Type B pancreatic cell (in vitro differentiated cells): ENCODE results near the gene LUZP2. TPM values are rescaled to one million over a fixed set of nuclear protein-coding genes. Genes with fewer than 3 reads are reported as not detected.

Experiments used
- DNase-seq: peaks from one replicate; pipeline ENCODE4 v3.0.0; 2021; ENCODE audit warnings: mixed read lengths; ENCODE audit not compliant: unreplicated experiment; ENCODE audit errors: extremely low spot score
- H3K27ac Mint-ChIP-seq: 2 replicates; pipeline ENCODE4 v1.8.0; 2021; ENCODE audit warnings: mild to moderate bottlenecking, mixed read lengths
- H3K27me3 Mint-ChIP-seq: 2 replicates; pipeline ENCODE4 v1.8.0; 2021; ENCODE audit warnings: mixed read lengths
- H3K36me3 Mint-ChIP-seq: 2 replicates; pipeline ENCODE4 v1.8.0; 2021; ENCODE audit warnings: mixed read lengths
- H3K4me1 Mint-ChIP-seq: one replicate; pipeline ENCODE4 v1.8.0; 2021; ENCODE audit warnings: mixed read lengths; ENCODE audit not compliant: unreplicated experiment
- H3K4me3 Mint-ChIP-seq: 2 replicates; pipeline ENCODE4 v1.8.0; 2021; ENCODE audit warnings: mild to moderate bottlenecking, mixed read lengths
- H3K9me3 Mint-ChIP-seq: 2 replicates; pipeline ENCODE4 v1.8.0; 2021; ENCODE audit warnings: mixed read lengths
- CTCF ChIP-seq: fragments of 200-600 bp; sonication (generic); conservative IDR thresholded peaks from 2 replicates; pipeline ENCODE4 v1.5.0; 2021; ENCODE audit warnings: antibody characterized with exemption, mild to moderate bottlenecking
- total RNA-seq: library from RNA; stranded (reverse); gene quantifications from 2 replicates; pipeline ENCODE4 v1.2.1, GENCODE V29; 2021; ENCODE audit warnings: low replicate concordance

LUZP2 gene
- total RNA-seq, 1 donor from 2014 or later: 6.5 TPM

DNA sequence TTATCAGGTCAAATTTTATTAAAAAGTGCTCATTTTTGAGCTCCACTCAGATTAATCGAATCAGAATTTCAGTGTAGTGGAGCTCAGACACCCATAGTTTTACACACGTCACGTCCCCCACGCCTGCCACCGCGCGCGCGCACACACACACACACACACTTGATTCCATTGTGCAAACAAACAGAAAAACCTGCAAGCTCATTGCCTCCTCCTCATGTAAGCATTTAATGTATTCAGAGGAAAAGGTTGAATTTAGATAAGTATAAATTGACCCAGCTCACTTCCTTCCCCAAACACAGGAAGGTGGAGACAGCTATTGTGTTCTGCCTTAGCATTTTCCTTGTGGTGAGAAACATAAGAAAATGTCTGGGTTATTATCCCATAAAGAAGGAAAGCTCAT lies 336.7 kb downstream of the LUZP2 start:
- Mint-ChIP-seq H3K36me3 (peaks cover 4% of the 10 kb centered on the region), H3K4me1 (peaks cover 10% of the 10 kb centered on the region), H3K9me3 (no peaks in the 10 kb centered on the region), H3K27ac (no peak overlapping the region), H3K27me3 (no peaks in the 10 kb centered on the region), H3K4me3 (no peak overlapping the region)
- DNase-seq: no peak
- TF ChIP-seq CTCF: no peak

- no peak for DNase-seq
- Mint-ChIP-seq H3K4me1 (no peaks in the 10 kb centered on the region), H3K27ac (no peak overlapping the region), H3K27me3 (no peaks in the 10 kb centered on the region), H3K36me3 (no peaks in the 10 kb centered on the region), H3K9me3 (no peaks in the 10 kb centered on the region), H3K4me3 (no peak overlapping the region)
- no peak for TF ChIP-seq CTCF
These were observed 340.3 kb downstream of the LUZP2 start for GRCh38 chr11:24837112-24837511.

GRCh38 chr11:24842308-24842707 lies 345.5 kb downstream of the LUZP2 start:
- H3K36me3 Mint-ChIP-seq: no peaks in the 10 kb centered on the region
- no peak overlapping the region for H3K27ac Mint-ChIP-seq
- H3K9me3 Mint-ChIP-seq: peaks cover 11% of the 10 kb centered on the region
- no peak for DNase-seq
- TF ChIP-seq CTCF: no peak
- no peaks in the 10 kb centered on the region for H3K4me1 Mint-ChIP-seq
- H3K27me3 Mint-ChIP-seq: no peaks in the 10 kb centered on the region
- H3K4me3 Mint-ChIP-seq: no peak overlapping the region

DNA sequence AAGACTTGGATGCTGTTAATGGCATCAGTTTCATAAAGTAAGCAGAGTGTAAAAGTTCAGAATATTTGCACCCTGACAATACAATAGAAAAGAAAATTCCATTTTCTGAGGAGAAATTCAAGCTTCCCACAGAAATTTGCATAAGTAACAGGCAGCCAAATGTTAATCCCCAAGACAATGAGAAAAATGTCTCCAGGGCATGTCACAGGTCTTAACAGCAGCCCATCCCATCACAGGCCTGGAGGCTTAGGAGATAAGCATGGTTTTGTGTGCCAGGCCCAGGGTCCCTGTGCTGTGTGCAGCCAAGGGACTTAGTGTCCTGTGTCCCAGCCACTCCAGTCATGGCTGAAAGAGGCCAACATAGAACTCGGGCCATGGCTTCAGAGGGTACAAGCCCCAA lies 347.6 kb downstream of the LUZP2 start:
- H3K27me3 Mint-ChIP-seq: no peaks in the 10 kb centered on the region
- no peak overlapping the region for H3K27ac Mint-ChIP-seq
- peaks cover 11% of the 10 kb centered on the region for H3K9me3 Mint-ChIP-seq

DNA sequence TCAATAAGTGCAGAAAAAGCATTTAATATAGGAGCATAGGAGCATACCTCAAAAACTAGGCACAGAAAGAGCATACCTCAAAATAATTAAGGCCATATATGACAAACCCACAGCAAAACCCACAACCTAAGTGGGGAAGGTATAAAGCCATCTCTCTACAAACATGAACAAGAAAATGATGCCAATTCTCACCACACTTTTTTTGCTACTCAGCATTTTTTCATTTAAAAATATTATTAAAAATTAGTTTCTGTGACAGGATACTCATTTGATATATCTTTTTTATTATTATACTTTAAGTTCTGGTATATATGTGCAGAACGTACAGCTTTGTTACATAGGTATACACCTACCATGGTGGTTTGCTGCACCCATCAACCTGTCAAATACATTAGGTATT lies 352.0 kb downstream of the LUZP2 start:
- DNase-seq: no peak
- Mint-ChIP-seq H3K36me3 (no peaks in the 10 kb centered on the region), H3K27me3 (no peaks in the 10 kb centered on the region), H3K27ac (no peak overlapping the region), H3K4me3 (no peak overlapping the region), H3K9me3 (peaks cover 9% of the 10 kb centered on the region), H3K4me1 (no peaks in the 10 kb centered on the region)
- TF ChIP-seq CTCF: no peak

More for the DNA sequence above, 347.6 kb downstream of the LUZP2 start:
- Mint-ChIP-seq H3K36me3 (no peaks in the 10 kb centered on the region), H3K4me1 (no peaks in the 10 kb centered on the region), H3K4me3 (no peak overlapping the region)
- TF ChIP-seq CTCF: no peak
- no peak for DNase-seq

- H3K27me3 Mint-ChIP-seq: no peaks in the 10 kb centered on the region
- no peak overlapping the region for H3K4me3 Mint-ChIP-seq
- no peak for DNase-seq
- H3K9me3 Mint-ChIP-seq: peaks cover 3% of the 10 kb centered on the region
- no peaks in the 10 kb centered on the region for H3K4me1 Mint-ChIP-seq
- H3K36me3 Mint-ChIP-seq: peaks cover under 1% of the 10 kb centered on the region
- no peak for TF ChIP-seq CTCF
- no peak overlapping the region for H3K27ac Mint-ChIP-seq
These were observed 359.1 kb downstream of the LUZP2 start for GRCh38 chr11:24855951-24856350.
